GM18867 (cell line): ENCODE measurements around the gene SPRR2A.
"Not testable (repeated sequence)": the region's sequence is repeated elsewhere in the genome, so short reads cannot be mapped to it uniquely, and the experiment has no call there.

Experiments
- ATAC-seq: cut with Tn5 transposase; IDR thresholded peaks from one replicate; pipeline ENCODE4 v1.9.1; 2021; ENCODE audit warnings: mild to moderate bottlenecking, moderate library complexity; ENCODE audit not compliant: unreplicated experiment

SPRR2A gene

DNA sequence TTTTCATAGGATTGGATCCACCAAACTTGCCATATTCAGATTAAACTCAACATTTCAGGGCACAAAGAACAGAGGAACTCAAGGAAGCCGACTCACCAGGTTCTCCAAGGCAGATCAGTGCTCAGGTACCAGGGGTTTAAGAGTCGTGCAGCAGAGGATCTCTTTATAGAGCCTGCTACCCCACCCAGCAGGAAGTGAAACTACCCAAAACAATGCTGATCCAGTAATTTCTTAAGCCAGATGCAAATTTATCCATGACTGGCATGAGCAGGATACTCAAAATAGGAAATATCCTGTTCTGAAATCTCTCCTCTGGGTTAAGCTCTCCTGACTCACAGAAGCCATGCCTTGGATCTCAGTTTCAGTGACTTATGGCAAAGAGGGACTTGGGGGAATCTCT is at the start of gene SPRR2A:
Gene SPRR2A, minus strand, starts transcription at position 138 of the 400 bp plus-strand sequence. CDS start 777 bp downstream, outside the sequence.
- no peak for ATAC-seq

DNA sequence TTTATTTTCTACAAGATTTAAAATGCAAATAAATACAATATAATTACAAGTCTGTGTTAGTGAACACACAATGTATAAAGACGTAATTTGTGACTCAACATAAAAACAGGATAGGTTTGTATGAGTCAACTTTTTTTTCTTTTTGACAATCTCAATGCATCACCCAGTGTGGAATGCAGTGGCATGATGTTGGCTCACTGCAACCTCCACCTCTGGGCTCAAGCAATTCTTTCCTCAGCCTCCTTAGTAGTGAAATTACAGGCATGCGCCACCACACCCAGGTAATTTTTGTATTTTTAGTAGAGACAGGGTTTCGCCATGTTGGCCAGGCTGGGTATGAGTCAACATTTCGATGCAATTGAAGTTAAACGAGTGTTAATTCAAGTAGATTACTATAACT is 42.9 kb upstream of the SPRR2A start:
- ATAC-seq: no peak

DNA sequence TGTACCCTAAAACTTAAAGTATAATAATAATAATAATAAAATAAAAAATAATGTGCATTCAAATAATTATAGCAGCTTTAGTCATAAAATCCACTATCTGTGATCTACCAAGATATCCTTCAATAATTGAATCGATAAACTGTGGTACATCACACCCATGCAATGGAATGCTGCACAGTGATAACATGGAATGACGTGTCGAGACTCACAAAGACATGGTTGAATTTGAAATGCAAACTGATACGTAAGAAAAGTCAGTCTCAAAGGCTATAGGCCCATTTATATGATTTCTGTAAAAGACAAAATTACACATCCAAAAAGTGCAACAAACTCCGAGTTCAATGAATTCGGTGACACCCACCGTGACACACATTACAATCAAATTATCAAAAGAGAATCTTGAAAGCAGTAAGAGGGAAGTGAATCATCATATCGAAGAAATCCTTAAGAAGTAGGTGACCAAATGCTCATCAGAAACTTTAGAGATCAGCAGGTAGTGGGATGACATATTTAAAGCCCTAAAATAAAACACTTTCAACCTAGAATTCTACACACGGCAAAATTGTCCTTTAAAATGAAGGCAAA is 42.2 kb upstream of the SPRR2A start:
- no peak for ATAC-seq

DNA sequence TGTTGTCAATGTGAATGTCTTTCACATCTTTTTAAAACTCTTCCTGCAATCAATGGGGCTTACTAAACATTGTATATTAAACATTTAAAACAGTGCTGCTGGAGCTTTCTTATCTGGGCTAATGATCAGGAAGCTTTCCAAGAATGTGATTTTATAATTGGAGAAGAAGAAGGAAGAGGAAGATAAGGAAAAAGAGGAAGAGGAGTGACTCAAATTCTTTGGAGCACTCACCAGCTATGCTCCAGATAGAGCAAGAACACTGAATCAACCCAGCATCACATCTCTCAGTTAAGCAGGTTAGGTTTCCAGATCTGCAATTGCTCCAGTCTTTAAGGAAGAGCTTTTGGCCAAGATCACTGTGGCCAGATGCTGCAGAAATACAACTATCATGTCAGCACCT is 38.5 kb upstream of the SPRR2A start:
- ATAC-seq: no peak

DNA sequence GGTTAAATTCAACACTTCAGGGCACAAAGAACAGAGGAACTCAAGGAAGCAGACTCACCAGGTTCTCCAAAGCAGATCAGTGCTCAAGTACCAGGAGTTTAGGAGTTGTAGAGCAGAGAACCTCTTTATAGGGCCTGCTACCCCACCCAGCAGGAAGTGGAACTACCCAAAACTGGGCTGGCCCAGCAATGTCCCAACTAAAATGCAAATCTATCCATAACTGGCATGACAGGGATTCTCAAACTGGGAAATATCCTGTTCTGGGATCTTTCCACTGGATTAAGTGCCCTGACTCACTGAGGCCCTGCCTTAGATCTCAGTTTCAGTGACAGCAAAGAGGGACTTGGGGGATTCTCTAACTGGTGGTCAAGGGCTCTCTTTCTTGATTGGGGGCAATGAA is 37.1 kb upstream of the SPRR2A start, which contains the start of gene SPRR2E:
Gene SPRR2E, minus strand, starts transcription at position 101 of the 400 bp plus-strand sequence. CDS start 775 bp downstream, outside the sequence.
- ATAC-seq: no peak

DNA sequence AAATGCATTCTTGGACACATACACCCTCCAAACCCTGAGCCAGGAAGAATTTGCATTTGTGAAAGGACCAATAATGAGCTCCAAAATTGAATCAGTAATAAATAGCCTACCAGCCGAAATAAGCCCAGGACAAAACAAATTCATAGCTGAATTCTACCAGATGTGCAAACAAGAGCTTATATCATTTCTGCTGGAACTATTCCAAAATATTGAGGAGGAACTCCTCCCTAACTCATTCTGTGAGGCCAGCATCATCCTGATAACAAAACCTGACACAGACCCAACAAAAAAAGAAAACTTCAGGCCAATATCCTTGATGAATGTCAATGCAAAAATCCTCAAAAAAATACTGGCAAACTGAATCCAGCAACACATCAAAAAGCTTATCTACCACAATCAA is 30.3 kb upstream of the SPRR2A start:
- ATAC-seq: no peak

DNA sequence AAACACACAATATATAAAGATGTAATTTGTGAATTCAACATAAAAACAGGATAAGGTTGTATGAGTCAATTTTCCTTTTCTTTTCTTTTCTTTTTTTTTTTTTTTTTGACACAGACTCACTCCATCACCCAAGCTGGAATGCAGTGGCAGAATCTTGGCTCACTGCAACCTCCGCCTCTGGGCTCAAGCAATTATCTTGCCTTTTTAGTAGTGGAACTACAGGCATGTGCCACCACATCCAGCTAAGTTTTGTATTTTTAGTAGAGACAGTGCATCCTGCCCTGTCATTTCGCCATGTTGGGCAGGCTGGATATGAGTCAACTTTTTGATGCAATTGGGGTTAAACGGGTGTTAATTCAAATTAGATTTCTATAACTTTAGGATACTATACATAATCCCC is 24.4 kb upstream of the SPRR2A start:
- no peak for ATAC-seq

DNA sequence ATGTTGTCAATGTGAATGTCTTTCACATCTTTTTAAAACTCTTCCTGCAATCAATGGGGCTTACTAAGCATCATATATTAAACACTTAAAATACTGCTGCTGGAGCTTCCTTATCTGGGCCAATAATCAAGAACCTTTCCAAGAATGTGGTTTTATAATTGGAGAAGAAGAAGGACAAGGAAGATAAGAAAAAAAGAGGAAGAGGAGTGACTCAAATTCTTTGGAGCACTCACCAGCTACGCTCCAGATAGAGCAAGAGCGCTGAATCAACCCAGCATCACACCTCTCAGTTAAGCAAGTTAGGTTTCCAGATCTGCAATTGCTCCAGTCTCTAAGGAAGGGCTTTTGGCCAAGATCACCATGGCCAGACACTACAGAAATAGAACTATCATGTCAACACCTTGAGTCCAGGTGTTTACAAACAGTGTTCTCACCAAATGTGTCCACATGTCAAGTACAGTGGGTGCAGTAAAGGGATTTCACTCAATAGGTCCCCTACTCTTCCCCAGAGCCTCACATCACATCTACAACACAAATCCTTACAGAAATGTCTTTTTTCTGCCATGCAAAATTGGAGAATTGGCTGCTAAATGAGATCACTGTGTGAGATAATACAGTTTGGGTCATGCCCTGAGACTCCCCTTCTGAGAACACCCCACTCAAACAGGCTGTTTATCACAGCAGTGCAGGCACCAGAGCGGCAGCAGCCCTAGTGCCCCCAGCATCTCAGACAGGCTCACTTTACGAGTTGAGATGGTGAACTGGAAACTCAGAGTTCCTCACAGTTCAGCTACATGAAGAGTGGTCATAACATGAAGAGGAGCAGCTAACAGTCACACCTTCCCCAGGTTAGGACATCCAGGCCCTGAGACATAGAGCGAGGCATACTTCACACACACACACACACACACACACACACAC is 15.8 kb upstream of the SPRR2A start:
- no peak for ATAC-seq

DNA sequence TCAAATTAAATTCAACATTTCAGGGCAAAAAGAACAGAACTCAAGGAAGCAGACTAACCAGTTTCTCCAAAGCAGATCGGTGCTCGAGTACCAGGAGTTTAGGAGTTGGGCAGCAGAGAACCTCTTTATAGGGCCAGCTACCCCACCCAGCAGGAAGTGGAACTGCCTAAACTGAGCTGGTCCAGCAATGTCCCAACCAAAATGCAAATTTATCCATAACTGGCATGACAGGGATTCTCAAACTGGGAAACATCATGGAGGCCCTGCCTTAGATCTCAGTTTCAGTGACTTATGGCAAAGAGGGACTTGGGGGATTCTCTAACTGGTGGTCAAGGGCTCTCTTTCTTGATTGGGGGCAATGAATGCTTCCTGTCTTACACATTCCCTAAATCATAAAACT is 14.2 kb upstream of the SPRR2A start, which contains the start of gene SPRR2B:
Gene SPRR2B, minus strand, starts transcription at position 101 of the 400 bp plus-strand sequence. CDS start 772 bp downstream, outside the sequence.
- no peak for ATAC-seq

DNA sequence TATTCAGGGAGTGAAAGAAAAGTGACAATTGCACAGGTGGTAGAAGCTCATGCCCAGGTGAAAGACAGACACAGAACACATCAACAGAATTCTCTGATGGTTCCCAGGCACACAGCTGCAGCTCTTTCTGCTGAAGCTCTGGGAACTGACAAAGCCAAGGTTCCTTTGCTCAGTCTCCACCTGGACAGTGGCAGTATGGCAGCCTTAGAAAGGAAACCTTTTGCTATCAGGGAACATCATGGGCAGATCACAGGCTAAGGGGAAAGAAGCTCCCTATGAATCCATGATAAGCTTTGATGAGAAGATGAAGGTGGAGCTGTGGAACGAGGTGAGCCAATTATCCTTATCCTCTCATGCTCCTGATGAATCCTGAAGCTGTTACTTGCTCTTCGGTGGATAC is 12.9 kb upstream of the SPRR2A start:
- no peak for ATAC-seq

DNA sequence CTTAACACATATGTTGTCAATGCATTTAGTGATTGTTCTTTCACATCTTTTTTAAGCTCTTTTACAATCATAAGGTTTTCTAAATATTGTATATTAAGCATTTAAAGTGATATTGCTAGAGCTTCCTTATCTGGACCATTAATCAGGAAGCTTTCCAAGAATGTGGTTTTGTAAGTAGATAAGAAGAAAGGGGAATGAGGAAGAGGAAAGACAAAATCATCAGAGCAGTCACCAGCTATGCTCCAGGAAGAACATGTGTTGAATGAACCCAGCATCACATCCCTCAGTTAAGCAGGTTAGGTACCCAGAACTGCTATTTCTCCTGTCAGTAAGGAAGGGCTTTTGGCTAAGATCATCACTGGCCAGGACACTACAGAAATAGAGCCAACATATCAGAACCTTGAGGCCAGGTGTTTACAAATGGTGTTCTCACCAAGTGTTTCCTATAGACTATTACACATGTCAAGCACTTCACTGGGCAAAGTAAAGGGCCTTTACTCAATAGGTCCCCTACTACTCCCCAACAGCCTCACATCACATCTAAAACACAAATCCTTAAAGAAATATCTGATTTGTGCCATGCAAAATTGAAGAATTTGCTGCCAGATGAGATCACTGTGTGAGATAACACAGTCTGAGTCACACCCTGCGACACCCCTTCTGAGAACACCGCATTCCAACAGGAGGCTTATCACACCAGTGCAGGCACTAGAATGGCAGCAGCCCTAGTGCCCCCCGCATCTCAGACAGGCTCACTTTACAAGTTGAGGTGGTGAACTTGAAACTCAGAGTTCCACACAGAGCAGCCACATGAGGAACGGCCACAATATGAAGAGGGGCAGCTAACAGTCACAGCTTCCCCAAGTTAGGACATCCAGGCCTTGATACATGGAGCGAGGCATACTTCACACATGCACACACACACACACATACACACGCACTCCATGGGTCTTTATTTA is 1.8 kb upstream of the SPRR2A start:
- no peak for ATAC-seq

DNA sequence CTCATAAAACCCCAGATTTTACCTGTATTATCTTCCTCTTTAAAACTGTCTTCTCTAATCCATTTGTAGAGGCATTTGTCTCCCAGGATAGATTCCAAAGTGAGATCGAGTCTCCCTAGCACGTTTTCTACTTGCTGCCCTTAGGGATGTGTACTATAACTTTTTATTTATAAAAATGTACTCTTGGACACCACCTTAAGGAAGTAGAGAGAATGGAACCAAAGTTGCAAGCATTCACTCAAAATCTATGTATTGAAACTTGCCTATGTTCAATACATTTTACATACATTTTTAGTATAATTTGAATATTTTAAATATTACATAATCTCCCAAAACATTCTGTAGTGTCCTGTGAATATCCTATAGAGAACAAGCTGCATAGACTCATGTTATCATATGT is 842 bp upstream of the SPRR2A start:
- no peak for ATAC-seq

DNA sequence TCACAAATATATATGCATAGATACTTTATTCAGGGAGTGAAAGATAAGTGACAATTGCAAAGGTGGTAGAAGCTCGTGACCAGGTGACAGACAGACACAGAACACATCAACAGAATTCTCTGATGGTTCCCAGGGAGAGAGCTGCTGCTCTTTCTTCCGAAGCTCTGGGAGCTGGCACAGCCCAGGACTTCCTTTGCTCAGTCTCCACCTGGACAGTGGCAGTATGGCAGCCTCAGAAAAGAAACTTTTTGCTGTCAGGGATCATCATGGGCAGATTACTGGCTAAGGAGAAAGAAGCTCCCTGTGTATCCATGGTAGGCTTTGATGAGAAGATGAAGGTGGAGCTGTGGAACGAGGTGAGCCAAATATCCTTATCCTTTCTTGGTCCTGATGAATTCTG is 1.2 kb downstream of the SPRR2A start:
- not testable (repeated sequence) for ATAC-seq

DNA sequence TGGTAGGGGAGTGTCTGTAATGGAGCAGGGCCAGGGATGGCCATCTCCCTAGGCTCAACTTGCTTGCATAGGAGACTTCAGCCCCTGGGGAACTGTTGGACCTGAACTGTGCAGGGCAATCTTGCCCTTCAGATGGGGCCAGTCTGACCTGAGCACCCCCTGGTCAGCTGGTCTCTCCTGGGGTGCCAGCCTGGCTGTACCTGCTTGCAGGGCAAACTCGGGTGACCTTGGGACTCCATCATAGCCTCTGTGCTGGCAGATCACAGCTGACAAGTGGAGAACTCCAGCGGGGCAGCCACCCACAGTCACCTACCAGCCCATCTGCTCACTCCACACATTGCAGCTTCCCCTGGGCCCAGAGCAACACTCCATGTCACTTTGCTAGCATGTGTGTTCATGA is 8.1 kb downstream of the SPRR2A start:
- no peak for ATAC-seq

DNA sequence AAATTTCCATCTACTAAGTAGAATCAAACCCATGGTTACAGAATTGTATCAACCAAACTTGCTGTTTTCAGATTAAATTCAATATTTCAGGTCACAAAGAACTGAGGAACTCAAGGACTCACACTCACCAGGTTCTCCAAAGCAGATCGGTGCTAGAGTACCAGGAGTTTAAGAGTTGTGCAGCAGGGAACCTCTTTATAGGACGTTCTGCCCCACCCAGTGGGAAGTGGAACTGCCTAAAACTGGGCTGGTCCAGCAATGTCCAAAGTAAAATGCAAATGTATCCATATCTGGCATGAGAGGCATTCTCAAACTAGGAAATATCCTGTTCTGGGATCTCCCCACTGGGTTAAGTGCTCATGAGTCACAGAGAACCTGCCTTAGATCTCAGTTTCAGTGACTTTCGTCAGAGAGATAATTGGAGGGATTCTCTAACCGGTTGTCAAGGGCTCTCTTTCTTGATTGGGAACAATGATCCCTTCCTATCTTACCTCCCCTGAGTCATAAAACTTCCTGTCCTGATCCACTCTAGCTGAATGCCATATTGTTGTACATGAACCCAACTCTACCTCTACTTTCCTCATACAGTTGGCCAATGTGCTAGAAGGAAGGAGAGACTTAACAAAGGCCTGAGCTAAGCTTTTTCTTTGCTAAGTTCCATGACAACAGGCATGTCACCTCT is 16.2 kb downstream of the SPRR2A start, which contains the start of gene SPRR2D:
Gene SPRR2D, minus strand, starts transcription at position 171 of the 682 bp plus-strand sequence. CDS start 774 bp downstream, outside the sequence.
- ATAC-seq: no peak

DNA sequence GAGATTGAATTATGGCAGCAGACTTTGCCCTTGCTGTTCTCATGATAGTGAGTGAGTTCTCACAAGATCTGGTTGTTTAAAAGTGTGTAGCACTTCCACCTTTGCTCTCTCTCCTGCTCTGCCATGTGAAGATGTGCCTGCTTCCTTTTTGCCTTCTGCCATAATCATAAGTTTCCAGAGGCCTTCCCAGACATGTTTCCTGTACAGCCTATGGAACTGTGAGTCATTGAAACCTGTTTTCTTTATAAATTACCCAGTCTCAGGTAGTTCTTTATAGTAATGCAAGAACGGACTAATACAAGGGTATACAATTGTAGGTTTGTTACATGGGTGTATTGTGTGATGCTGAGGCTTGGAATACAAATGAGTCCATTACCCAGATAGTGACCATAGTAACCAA is 22.1 kb downstream of the SPRR2A start:
- ATAC-seq: no peak

DNA sequence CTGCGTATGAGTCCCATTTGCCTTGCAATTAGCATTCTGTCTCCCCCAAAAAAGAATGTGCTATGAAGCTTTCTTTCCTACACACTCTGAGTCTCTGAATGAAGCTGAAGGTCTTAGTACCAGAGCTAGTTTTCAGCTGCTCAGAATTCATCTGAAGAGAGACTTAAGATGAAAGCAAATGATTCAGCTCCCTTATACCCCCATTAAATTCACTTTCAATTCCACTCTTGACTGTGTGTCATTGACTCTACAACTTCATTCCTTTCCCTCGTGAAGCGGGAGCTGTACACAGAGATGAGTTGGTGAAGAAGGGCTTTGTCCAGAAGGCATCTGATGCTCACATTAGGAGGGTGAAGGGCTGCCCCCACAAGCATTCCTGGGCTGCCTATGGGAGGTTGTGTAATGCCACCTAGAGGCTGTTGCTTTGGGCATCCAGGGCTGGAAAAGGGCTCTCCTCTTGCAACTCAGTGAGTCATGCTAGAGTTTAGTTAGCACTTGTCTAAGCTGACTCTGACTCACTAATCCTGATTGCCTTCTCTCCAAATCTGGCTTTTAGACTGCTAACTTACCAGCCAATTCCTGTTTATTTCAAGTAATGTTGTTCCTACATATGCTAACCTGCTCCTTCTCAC is 24.5 kb downstream of the SPRR2A start:
- ATAC-seq: no peak

DNA sequence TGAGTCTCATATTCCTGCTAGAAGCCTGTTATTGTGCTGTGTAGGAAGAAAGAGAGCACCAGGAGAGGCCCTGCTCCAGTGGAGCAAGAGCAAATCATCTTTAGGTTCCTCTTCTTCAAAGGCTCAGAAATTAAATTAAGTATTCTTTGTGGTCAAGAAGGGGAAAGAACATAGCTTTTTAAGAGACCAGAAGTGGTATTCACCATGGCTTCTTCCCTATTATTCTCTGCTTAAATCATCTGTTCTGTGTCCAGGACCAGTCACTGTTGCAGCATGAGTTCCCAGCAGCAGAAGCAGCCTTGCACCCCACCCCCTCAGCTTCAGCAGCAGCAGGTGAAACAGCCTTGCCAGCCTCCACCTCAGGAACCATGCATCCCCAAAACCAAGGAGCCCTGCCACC is 25.2 kb downstream of the SPRR2A start:
- ATAC-seq: no peak

DNA sequence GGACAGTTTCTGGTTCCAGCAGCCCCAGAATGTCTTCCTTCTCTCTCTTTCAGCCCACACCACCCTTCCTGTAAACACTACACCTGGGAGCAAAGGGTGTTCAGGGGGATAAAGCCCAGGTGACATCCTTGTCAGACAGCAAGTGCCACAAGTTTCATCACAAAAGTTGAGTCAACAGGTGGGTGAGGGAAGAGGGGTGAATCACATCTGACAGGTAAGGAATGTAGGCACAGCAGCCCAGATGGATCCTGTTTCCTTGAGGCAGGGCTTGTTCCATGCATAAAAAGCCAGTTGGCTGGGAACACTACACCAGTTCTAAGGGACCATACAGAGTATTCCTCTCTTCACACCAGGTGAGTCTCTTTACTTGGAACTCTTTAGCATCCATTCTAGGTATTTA is 26.4 kb downstream of the SPRR2A start, which contains the start of gene SPRR1B:
Gene SPRR1B, plus strand, starts transcription at position 309 of the 400 bp plus-strand sequence. CDS start 1,143 bp downstream, outside the sequence.
- ATAC-seq: no peak

DNA sequence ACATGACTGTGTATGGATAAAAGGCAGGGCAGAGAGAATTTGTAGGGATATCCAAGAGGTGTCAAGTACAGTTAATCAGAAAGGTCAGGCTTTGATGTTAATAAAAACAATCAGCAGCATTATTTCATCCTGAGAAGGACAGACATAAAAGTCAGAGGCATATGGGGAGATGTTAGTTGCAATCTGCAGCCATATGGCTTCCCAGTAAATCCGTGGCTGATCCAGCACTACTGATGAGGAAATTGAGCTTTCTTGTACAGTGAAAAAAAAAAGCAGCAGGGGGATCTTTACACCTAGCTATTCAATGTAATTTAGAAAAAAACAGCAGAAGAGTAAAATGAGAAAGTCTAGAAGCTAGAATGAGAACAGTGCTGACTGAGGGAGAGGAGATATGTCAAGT is 28.5 kb downstream of the SPRR2A start:
- ATAC-seq: no peak
